ENCODE measurements around the gene KBTBD7. TPM values are rescaled to one million over a fixed set of nuclear protein-coding genes. Genes with fewer than 3 reads are reported as not detected.

The KBTBD7 gene
- total and polyA plus RNA-seq, 2 donors (not counting 3 experiments of a cell fraction or from before 2014, with no cell fraction given), result 2.1 to 4.4 TPM

- Histone ChIP-seq H3K4me2 (ENCODE audit: insufficient read depth, low read length) (no peak overlapping the region), H3K4me3 (replicated peaks in 1 of 3; ENCODE audit: insufficient read depth in 1 of 3, low read depth in 1 of 3, low read length in 3 of 3) (no peak overlapping the region), H4K20me1 (replicated peaks; ENCODE audit: control insufficient read depth, extremely low read depth, insufficient read depth, low read length) (no peaks in the 10 kb centered on the region), H3K9me1 (replicated peaks; ENCODE audit: control insufficient read depth, extremely low read depth, insufficient read depth, low read length) (no peaks in the 10 kb centered on the region), H3K79me2 (ENCODE audit: control insufficient read depth, insufficient read depth, low read length) (no peaks in the 10 kb centered on the region), H3K9me3 (replicated peaks; ENCODE audit: control insufficient read depth, insufficient read depth, low read length) (no peaks in the 10 kb centered on the region), H3K27ac (ENCODE audit: insufficient read depth, low read depth, low read length) (no peak overlapping the region), H2AFZ (ENCODE audit: low read depth, low read length) (no peak overlapping the region), H3K9ac (replicated peaks; ENCODE audit: extremely low read depth, insufficient read depth, low read length) (no peak overlapping the region), H3K27me3 (ENCODE audit: control insufficient read depth in 2 of 2, insufficient read depth in 2 of 2, low read length in 2 of 2) (no peaks in the 10 kb centered on the region), H3K36me3 (ENCODE audit: control insufficient read depth in 2 of 2, extremely low read depth in 1 of 2, insufficient read depth in 2 of 2, low read length in 2 of 2) (no peaks in the 10 kb centered on the region), H3K4me1 (ENCODE audit: control insufficient read depth, extremely low read depth, insufficient read depth, low read length) (peaks cover 8% of the 10 kb centered on the region)
- intact Hi-C loops (cut with micrococcal nuclease) (no loop called here), dilution Hi-C loops (cut with MboI; ENCODE audit: extremely low pct_ligation_motif_present, low sequenced_read_pairs) (no loop called here)
- no TSS peak for BruUV-seq (replicated peaks)
- TF ChIP-seq FOS (IDR thresholded peaks at IDR 0.05; ENCODE audit: borderline replicate concordance, insufficient read depth, low read length) (no peak), EZH2 (IDR thresholded peaks at IDR 0.05; ENCODE audit: borderline replicate concordance, low read depth, low read length, severe bottlenecking) (no peak), MYC (IDR thresholded peaks at IDR 0.05; ENCODE audit: low read depth, low read length) (no peak), MAX (IDR thresholded peaks at IDR 0.05; ENCODE audit: insufficient read depth, insufficient read length) (no peak), JUN (IDR thresholded peaks at IDR 0.05; ENCODE audit: borderline replicate concordance, insufficient read depth, insufficient read length, low read depth) (no peak), GATA2 (IDR thresholded peaks at IDR 0.05; ENCODE audit: insufficient read depth, insufficient read length, low read depth, low read length) (no peak), POLR2A (IDR thresholded peaks at IDR 0.05; ENCODE audit: low read depth, low read length) (no peak), CTCF (IDR thresholded peaks at IDR 0.05; ENCODE audit: extremely low read depth in 1 of 2, insufficient read depth in 1 of 2, low read depth in 1 of 2, low read length in 2 of 2) (no peak), POLR2AphosphoS5 (IDR thresholded peaks at IDR 0.05; ENCODE audit: insufficient read depth, low read depth, low read length) (no peak)
- ChIA-PET CTCF (interaction anchor here (1.1 kb wide), 1 partner anchor 10 kb away, joined by 3 read pairs; no protein-coding TSS in a partner anchor), POLR2A (no interaction called here)
- DNase-seq (ENCODE audit: low read depth, low spot score) (no peak), FAIRE-seq (no peak)
These were observed 18.5 kb upstream of the KBTBD7 start for GRCh38 chr13:41212881-41213280.

All from endothelial cell of umbilical vein (primary cell).